ENCODE results near the gene SP3.

- TF ChIP-seq CTCF (IDR thresholded peaks at IDR 0.05; ENCODE audit: low read depth, low read length), result no peak
- TF ChIP-seq EZH2phosphoT487 (IDR thresholded peaks at IDR 0.05; ENCODE audit: low read depth), result no peak
Measured at GRCh38 chr2:173993459-173993858, 28.3 kb upstream of the SP3 start.
